GM19193 (cell line): ENCODE data around the gene VGLL4.

Experiments used
- POLR2A ChIP-seq: IDR thresholded peaks from 4 replicates; pipeline ENCODE4 v1.6.1; 2011; ENCODE audit not compliant: insufficient read depth, insufficient read length; ENCODE audit errors: extremely low read depth

The VGLL4 gene

DNA sequence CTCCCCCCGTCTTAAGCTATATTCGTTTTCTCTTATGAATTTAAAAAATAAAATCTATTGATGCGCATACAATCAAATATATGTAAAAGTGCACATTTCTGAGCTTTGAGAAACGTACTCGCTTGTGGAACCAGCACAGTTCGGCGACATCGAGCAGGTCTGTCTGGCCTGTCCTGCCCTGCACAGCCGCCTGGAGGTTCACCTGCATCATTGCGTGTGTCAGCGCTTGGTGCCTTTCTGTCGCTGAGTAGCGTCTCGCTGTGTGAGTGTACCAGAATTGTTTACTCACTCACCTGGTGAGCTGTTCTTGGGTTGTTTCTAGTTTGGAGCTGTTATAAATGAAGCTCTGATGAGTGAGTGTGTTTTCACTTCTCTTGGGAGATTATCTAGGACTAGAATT lies 104.0 kb downstream of the VGLL4 start:
- no peak for TF ChIP-seq POLR2A

DNA sequence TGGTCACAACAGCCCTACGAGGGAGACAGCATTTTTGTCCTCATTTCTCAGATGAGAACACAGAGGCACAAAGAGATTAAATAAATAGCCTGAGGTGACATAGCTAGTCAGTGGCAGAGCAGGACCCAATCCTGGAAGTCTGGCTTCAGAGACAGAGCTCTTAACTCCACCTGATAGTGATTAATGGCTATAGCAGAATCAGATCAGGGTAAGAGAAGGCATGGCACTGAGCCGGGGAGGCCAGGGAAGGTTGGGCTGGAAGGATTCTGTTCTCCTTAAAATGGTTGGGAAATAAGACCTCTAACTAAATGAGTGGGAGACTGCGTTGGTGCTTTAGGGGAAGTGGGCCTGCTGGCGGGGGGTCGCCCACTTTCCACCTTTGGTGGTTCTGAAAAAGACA lies 104.5 kb downstream of the VGLL4 start:
- TF ChIP-seq POLR2A = no peak

DNA sequence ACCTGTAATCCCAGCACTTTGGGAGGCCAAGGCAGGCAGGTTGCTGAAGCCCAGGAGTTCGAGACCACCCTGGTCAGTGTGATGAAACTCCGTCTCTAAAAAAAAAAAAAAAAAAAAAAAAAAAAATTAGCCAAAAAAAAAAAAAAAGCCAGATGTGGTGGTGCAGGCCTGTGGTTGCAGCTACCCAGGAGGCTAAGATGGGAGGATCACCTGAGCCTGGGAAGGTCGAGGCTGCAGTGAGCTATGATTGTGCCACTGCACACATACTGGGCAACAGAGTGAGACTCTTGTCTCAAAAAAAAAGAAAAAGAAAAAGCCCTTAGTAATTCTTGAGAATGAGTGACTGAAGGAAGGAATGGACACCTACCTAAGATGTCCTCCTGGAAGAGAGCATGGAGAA lies 105.1 kb downstream of the VGLL4 start:
- no peak for TF ChIP-seq POLR2A

DNA sequence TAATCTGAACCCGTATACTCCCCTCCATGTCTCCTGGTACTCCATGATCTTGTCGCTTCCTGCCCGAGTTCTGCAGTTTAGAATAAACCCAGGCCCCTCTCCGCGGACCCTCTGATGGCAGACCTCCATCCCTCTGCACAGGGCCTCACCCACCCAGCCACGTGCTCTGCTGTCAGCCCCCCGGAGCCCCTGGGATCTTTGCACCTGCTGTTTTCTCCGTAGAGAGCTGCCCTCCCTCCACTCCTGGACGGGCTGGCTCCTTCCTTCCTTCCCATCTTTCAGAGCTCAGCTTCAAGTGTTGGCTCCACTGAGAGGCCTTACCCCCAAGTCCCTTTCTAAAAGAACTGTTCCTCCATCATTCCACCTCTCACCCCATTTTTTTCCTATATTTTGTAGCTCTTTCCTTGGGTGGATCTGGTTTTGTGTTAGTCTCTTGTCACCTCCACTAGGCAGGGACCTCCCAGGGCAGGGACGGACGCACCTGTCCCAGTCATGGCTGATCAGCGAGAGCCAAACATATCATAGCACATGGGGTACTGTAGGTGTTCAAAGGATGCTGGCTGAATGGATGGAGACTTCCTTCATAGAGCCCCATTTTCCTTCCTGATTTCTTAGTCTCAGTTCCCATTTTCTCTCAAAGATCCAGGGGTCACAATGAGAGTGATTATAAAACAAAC lies 106.6 kb downstream of the VGLL4 start:
- no peak for TF ChIP-seq POLR2A

DNA sequence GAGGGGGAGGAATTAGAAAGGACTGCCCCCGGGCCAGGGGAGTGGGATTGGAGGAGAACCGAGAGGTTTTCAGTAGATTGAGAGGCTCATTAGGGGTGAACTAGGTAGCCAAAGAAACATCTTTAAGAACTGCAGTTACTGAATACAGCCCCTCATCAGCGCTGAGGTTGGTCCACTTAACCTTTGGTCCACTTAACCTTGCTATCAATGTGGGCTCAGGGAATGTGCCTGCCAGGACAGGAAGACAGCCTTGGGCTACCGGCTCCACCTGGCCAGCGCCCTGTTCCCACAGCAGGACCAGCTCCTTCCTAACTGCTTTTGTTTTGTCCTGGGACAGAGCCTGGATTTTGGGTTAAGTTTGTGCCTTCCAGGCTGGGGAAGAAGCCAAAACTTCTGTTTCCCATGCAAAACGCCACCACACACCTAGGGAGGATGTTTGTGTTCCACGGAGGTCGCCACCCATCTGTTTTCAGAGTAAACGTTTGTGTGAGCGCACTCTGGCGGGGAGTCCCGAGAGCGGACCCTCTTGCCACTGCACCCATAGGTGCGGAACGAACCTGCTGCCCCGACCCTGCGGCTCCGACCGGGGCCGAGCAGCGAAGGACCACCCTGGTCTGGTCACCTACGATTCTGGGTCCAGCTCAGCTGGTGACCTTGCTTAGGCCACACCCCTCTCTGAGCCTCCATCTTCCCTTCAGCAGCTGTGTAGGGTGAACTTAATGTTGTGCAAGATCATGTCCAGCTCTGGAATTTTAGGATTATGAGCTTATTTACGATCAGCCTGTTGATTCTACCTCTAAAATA lies 107.4 kb downstream of the VGLL4 start:
- TF ChIP-seq POLR2A = no peak

DNA sequence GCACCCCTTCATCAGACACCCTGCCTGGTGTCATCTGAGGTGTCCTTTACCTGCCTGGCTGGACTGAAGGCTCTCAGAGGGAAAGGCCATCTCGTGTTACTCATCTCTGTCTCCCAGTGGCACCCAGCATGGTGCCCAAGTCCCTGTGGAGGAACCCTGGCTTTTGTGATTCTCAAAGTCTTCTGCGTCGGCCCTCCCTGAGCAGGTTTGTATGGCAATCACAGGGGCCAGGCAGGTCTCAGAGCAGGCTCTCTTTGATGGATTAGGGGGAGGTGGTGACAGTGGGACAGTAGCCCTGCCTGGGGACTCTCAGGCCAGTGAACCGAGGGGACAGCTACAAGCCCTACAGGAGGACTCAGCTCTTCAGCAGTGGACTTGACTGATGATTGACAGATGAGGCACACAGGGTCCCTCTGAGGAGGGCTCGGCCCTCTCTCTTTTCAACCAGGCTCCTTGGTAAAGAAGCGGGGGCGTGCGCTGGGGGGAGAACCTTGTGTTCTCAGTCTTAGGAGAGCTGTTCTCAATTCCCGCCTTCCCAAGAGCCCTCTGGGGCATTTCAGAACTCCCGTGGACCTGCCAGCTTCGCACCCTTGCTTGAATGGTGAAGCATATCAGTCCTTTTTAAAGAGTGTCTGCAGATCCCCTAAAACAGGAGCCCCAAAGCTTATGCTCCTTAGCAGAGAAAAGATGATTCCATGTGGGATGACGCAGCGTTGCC lies 108.3 kb downstream of the VGLL4 start:
- TF ChIP-seq POLR2A = no peak

DNA sequence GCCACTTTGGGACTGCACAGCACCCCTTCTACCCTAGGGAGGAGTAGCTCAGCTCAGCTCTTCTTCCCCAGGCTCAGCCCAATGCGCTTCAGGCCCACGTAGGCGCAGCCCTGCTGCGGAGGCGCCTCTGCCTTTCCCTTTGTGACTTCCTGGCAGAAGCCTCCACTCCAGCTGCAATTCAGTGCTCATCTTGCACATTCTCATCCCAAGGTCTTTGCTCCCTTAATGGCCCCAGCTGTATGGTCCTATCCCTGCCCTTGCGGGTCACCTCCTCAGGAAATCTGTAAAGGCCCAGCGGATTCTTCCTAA lies 109.0 kb downstream of the VGLL4 start:
- TF ChIP-seq POLR2A = no peak

DNA sequence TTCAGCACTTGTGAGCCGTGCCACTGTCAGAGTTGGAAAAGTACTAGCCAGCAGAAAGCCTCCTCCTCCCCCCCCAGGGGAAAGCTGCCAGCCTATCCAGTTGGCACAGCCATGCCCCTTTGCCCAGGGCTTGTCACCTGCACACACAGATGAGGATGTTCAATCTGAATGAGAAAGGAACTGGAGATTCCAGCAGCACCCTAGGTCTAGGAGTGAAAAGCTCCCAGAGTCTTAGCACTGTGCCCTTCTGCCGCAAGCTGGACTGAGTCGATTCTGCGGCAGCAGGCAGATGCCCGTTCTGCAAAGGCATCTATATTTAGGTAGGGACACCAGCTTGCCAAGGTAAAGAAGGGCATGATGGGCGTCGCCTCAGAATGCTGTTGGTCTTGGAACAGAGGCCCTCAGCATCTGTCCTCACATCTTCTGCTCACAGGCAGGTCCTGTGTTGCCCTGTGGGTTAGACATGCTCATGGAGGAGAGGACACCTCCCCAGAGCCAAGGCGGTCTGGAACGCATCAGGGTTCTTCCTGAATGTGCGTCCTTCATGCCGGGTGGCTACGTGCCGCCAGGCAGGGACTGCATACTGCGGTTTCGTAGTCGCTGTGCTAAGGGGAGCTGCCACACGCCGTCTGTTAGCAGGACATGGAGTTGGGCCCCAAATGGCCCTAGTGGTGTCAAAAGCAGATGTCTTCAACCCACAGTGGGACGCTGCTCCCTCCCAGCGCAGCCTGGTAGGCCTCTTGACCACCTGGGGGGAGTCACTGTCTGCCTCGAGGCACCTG lies 109.5 kb downstream of the VGLL4 start:
- TF ChIP-seq POLR2A = no peak

GRCh38 chr3:11532931-11533391 lies 110.8 kb downstream of the VGLL4 start:
- TF ChIP-seq POLR2A = no peak

DNA sequence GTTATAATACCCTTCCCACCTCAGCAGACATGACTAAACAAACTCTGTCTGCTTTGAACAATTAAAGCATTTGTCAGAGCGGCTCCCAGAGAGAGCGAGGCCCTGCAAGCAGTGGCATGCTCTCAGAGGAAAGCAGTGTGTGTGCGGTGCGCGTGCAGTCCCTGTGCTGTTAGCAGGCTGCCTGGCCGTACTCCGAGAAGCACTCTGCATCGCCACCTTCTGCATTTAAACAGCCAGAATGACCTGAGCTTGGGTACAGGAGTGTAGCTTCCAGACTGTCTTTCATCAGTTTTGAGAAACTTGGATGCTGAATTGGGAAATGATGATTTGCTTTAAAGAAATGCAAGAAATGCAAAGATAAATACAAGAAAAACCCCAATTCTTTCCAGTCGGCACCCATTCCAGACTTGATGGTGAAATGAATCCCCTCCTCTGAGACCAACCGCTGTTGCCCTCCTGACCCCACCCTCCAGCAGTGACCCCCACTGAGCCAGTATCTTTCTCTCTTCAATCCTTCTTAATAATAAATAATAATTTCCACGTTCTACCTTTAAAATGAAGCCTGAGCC lies 113.5 kb downstream of the VGLL4 start:
- TF ChIP-seq POLR2A = no peak

DNA sequence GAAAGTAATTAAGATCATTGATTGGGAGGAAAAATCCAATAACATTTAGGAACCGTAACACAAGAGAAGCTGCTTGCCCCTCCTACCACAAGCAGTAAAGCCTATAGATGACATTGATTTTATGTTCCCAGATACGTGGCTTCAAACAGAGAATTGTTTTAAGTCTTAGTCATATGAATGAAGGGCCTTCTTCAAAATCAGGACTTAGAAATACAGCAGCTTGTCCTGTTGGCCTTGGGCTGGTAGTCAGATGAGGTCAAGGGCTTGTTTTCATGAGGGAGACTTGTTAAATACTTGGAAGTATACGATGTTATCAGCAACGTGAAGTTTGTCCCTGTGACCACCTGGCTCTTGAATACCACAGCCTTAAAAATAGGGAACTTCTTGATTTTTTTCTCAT lies 114.4 kb downstream of the VGLL4 start:
- TF ChIP-seq POLR2A = no peak

GRCh38 chr3:11523572-11524101 lies 120.1 kb downstream of the VGLL4 start:
- TF ChIP-seq POLR2A = no peak

DNA sequence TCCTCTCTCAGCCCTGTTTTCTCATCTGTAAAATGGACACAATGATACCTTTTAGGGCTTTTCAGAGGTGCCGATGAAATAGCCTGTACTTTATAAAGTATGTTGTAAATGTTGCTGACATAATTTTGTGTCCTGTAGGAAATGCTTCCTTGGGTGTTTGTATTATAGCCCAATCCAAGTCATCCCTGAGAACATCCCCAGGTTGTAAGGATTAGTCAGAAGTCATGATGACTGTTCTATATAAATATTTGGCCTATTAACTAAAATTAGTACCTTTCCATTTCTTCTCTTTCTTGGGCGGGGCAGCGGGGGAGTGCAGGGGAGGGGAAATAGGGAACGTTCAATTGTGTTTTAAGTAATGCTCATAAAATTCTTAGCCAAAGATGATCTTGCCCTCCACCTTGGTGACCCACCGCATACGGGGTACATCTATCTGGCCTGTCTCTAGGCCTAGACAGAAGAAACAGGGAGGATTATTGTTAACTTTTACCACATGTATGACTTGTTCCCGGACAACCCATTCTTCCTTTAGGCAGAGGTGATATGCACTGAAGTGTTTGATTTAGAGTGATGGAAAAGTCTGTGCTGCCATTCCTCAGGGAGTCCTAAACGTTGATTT lies 120.7 kb downstream of the VGLL4 start:
- TF ChIP-seq POLR2A = no peak

GRCh38 chr3:11522398-11522715 lies 121.4 kb downstream of the VGLL4 start:
- no peak for TF ChIP-seq POLR2A
